HCT116 (cell line): ENCODE measurements around the gene TRPM3. TPM values are rescaled to one million over a fixed set of nuclear protein-coding genes. Genes with fewer than 3 reads are reported as not detected.

Experiments
- ATAC-seq: fragments of 200-7000 bp; cut with Tn5 transposase; 2 replicates; pipeline ENCODE4 v1.9.1; 2020; ENCODE audit warnings: mild to moderate bottlenecking, moderate library complexity
- BruUV-seq: library from RNA; stranded (reverse); fragments of 400-500 nt; replicated peaks from 2 replicates; lab custom pipeline; 2021; lab: Mats Ljungman, UMichigan
- CTCF ChIA-PET: fragments of 300-600 bp; sonication (Branson Sonifier 250); formaldehyde crosslinking; loops from one replicate; lab custom pipeline; 2021; ENCODE audit warnings: antibody characterized with exemption; lab: Charles Lee
- POLR2A ChIA-PET: fragments of 300-600, 350-600 bp; sonication (Branson Sonifier 250); formaldehyde crosslinking; loops from one replicate; lab custom pipeline; 2021; ENCODE audit warnings: antibody characterized with exemption; lab: Charles Lee
- RAD21 ChIA-PET, 2 experiments: fragments of 300-600 bp; sonication (Branson Sonifier 250); formaldehyde crosslinking; loops; one replicate each; lab custom pipeline; 2023; ENCODE audit warnings: low total read pairs in 2 of 2; ENCODE audit not compliant: uncharacterized antibody in 2 of 2, unreplicated experiment in 2 of 2, low non-redundant PET in 1 of 2; lab: Charles Lee
- DNase-seq: peaks from one replicate; pipeline ENCODE4 v3.0.0-alpha.2; 2010; ENCODE audit warnings: low read depth, low spot score
- H2AFZ ChIP-seq: fragments of 200-600 bp; shearing (Covaris generic), sonication (generic); 2 replicates; pipeline ENCODE4 v1.6.1; 2017; ENCODE audit warnings: low read depth, mixed run types, mixed read lengths, antibody characterized with exemption, low read length; ENCODE audit not compliant: poor library complexity, severe bottlenecking
- H3K27ac ChIP-seq: 2 replicates; pipeline ENCODE4 v1.5.1; 2012; ENCODE audit warnings: low read depth, low read length
- H3K27me3 ChIP-seq: fragments of 200-600 bp; sonication (generic); 2 replicates; pipeline ENCODE4 v1.6.1; 2016; ENCODE audit warnings: mixed run types, low read length, mixed read lengths; ENCODE audit not compliant: insufficient read depth
- H3K36me3 ChIP-seq, 2 experiments: fragments of 200-500 bp in 1 of 2; fragments of 200-600 bp in 1 of 2; sonication (Bioruptor generic) in 1 of 2; sonication (generic) in 1 of 2; 2 replicates each; pipeline versions ENCODE4 v1.5.1 to v1.6.1; 2014 to 2016; ENCODE audit warnings: low read length in 2 of 2, inconsistent platforms in 1 of 2, mixed read lengths in 1 of 2, mixed run types in 1 of 2; ENCODE audit not compliant: insufficient read depth in 2 of 2, control insufficient read depth in 1 of 2
- H3K4me1 ChIP-seq, 2 experiments: fragments of 200-600 bp in 1 of 2; sonication (generic) in 1 of 2; 2 replicates each; pipeline versions ENCODE4 v1.5.1 to v1.6.1; 2012 to 2017; ENCODE audit warnings: low read length in 2 of 2, inconsistent platforms in 1 of 2, mild to moderate bottlenecking in 1 of 2, mixed read lengths in 1 of 2, mixed run types in 1 of 2, moderate library complexity in 1 of 2; ENCODE audit not compliant: insufficient read depth in 2 of 2, control insufficient read depth in 1 of 2
- H3K4me2 ChIP-seq: fragments of 200-600 bp; sonication (generic); 2 replicates; pipeline ENCODE4 v1.6.1; 2017; ENCODE audit warnings: mixed run types, low read length, mixed read lengths
- H3K4me3 ChIP-seq, 2 experiments: fragments of 200-600 bp in 1 of 2; sonication (generic) in 1 of 2; replicated peaks in 1 of 2; 2 replicates each; pipeline ENCODE4 v1.5.1; 2011 to 2016; ENCODE audit warnings: low read length in 2 of 2, control low read depth in 1 of 2, low read depth in 1 of 2, mild to moderate bottlenecking in 1 of 2, mixed read lengths in 1 of 2, mixed run types in 1 of 2
- H3K79me2 ChIP-seq: fragments of 200-600 bp; sonication (generic); 2 replicates; pipeline ENCODE4 v1.6.1; 2017; ENCODE audit warnings: mild to moderate bottlenecking, mixed run types, low read length, moderate library complexity, mixed read lengths; ENCODE audit not compliant: insufficient read depth
- H3K9ac ChIP-seq: fragments of 200-600 bp; sonication (generic); 2 replicates; pipeline ENCODE4 v1.6.1; 2016; ENCODE audit warnings: low read length, mixed read lengths
- H3K9me2 ChIP-seq: fragments of 200-600 bp; sonication (generic), shearing (Covaris generic); 2 replicates; pipeline ENCODE4 v1.6.1; 2017; ENCODE audit warnings: mixed run types, mild to moderate bottlenecking, moderate library complexity; ENCODE audit not compliant: insufficient read depth
- H3K9me3 ChIP-seq, 2 experiments: fragments of 200-500 bp in 1 of 2; fragments of 200-600 bp in 1 of 2; sonication (Bioruptor generic) in 1 of 2; sonication (generic) in 1 of 2; 2 replicates each; pipeline ENCODE4 v1.6.1; 2014 to 2017; ENCODE audit warnings: low read length in 2 of 2, mixed read lengths in 2 of 2, inconsistent platforms in 1 of 2, low read depth in 1 of 2, mild to moderate bottlenecking in 1 of 2, mixed run types in 1 of 2, moderate library complexity in 1 of 2; ENCODE audit not compliant: control insufficient read depth in 1 of 2, insufficient read depth in 1 of 2
- H4K20me1 ChIP-seq: fragments of 200-600 bp; sonication (generic), shearing (Covaris generic); 2 replicates; pipeline ENCODE4 v1.6.1; 2017; ENCODE audit warnings: mixed run types, mild to moderate bottlenecking, moderate library complexity; ENCODE audit not compliant: insufficient read depth
- CBX3 ChIP-seq: IDR thresholded peaks from 2 replicates; pipeline ENCODE4 v1.6.1; 2012; ENCODE audit warnings: low read depth
- CEBPB ChIP-seq: IDR thresholded peaks from 2 replicates; pipeline ENCODE4 v1.6.1; 2012; ENCODE audit warnings: low read depth
- EGR1 ChIP-seq: IDR thresholded peaks from 2 replicates; pipeline ENCODE4 v1.6.1; 2012; ENCODE audit warnings: low read depth
- ELF1 ChIP-seq: IDR thresholded peaks from 2 replicates; pipeline ENCODE4 v1.6.1; 2012; ENCODE audit warnings: low read depth, borderline replicate concordance
- EZH2 ChIP-seq: fragments of 200-600 bp; sonication (generic); IDR thresholded peaks from 2 replicates; pipeline ENCODE4 v1.6.1; 2017; ENCODE audit warnings: antibody characterized with exemption, mixed run types
- EZH2phosphoT487 ChIP-seq: fragments of 200-600 bp; IDR thresholded peaks from 2 replicates; pipeline ENCODE4 v1.6.1; 2018; ENCODE audit warnings: antibody characterized with exemption, borderline replicate concordance
- FOSL1 ChIP-seq: IDR thresholded peaks from 2 replicates; pipeline ENCODE4 v1.6.1; 2012; ENCODE audit warnings: low read depth
- RAD21 ChIP-seq: IDR thresholded peaks from 2 replicates; pipeline ENCODE4 v1.6.1; 2012; ENCODE audit warnings: low read depth, mild to moderate bottlenecking
- SIN3A ChIP-seq: IDR thresholded peaks from 2 replicates; pipeline ENCODE4 v1.6.1; 2012; ENCODE audit warnings: low read depth
- SP1 ChIP-seq: IDR thresholded peaks from 2 replicates; pipeline ENCODE4 v1.6.1; 2012; ENCODE audit warnings: low read depth
- SRF ChIP-seq: IDR thresholded peaks from 2 replicates; pipeline ENCODE4 v1.6.1; 2012; ENCODE audit warnings: low read depth
- TCF7L2 ChIP-seq: IDR thresholded peaks from 2 replicates; pipeline ENCODE4 v1.7.0; 2011; ENCODE audit warnings: borderline replicate concordance, inconsistent platforms; ENCODE audit not compliant: insufficient read depth, insufficient read length; ENCODE audit errors: extremely low read depth
- ZFX ChIP-seq: fragments of 450-650 bp; IDR thresholded peaks from 2 replicates; pipeline ENCODE4 v1.6.1; 2017
- ZNF274 ChIP-seq: fragments of 200-500 bp; sonication (Bioruptor generic); IDR thresholded peaks from 2 replicates; pipeline ENCODE4 v1.6.1; 2014; ENCODE audit warnings: mild to moderate bottlenecking, low read depth, low read length, inconsistent platforms
- intact Hi-C: fragments of 100-400 bp; cut with micrococcal nuclease; formaldehyde crosslinking; loops from 2 replicates; pipeline ENCODE4 v1.10.0; 2022
- total RNA-seq: library from RNA; stranded (reverse); gene quantifications from one replicate; pipeline ENCODE4 v1.2.1, GENCODE V29; 2021; ENCODE audit not compliant: unreplicated experiment
- TF ChIP-seq, protein P1 (sequence below): IDR thresholded peaks from 2 replicates; pipeline ENCODE4 v1.6.1; 2012; ENCODE audit warnings: low read depth
- TF ChIP-seq, protein P2 (sequence below): IDR thresholded peaks from 2 replicates; pipeline ENCODE4 v1.6.1; 2012
- TF ChIP-seq, protein P3 (sequence below), 3 experiments: fragments of 200-600 bp in 1 of 3; sonication (generic) in 1 of 3; IDR thresholded peaks in 2 of 3; conservative IDR thresholded peaks in 1 of 3; 2 replicates each; pipeline ENCODE4 v1.5.1; 2012 to 2017; ENCODE audit warnings: low read depth in 2 of 3, low read length in 2 of 3, antibody characterized with exemption in 1 of 3, borderline replicate concordance in 1 of 3, control low read depth in 1 of 3, mild to moderate bottlenecking in 1 of 3, mixed read lengths in 1 of 3, mixed run types in 1 of 3, moderate library complexity in 1 of 3; ENCODE audit not compliant: insufficient read depth in 1 of 3
- TF ChIP-seq, protein P4 (sequence below): IDR thresholded peaks from 2 replicates; pipeline ENCODE4 v1.6.1; 2011; ENCODE audit warnings: mild to moderate bottlenecking, low read length, moderate library complexity; ENCODE audit not compliant: insufficient replicate concordance; ENCODE audit errors: extremely low read depth

Gene TRPM3
- total RNA-seq, 1 experiment from 2014 or later, result not detected

DNA sequence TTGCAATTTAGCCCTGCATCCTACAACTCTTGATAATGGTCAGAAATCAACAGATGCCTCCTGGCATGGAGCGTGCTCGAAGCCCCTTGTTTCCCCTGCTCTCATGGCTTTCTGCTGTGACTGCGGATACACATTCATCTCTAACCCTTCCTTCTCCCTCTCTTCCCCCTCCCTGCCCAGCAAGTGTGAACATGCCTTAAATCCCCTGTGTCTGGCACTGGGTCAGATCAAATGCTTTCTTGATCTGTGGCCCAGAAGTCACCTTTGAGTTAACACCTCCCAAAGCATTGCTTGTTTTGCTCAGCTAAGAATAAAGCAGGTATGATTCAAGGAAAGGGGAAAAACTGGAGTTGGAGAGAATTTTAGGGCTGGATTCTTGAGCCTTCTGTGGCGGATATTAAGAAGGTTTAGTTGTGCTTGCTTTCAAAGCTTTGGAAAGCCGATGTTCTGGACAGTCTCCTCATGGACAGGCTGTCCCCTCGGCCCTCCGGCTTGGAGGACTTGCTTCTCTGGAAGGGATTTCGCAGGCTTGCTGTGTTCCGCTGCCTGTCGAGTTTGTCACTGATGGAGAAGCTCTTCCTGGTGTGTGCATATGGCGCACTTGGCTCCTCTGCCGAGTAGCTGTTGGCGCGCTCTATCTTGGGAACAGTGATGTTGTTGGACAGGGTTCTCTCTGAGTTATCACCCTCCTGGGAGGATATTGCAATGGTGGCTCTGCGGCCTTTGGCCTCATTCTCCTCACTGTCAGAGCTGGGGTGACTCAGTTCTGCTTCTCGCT, 585.7 kb downstream of the TRPM3 start:
- H3K9me2 ChIP-seq, result no peaks in the 10 kb centered on the region
- CTCF ChIA-PET, result no interaction called here
- H3K27me3 ChIP-seq, result no peaks in the 10 kb centered on the region
- no peak for TF ChIP-seq ELF1
- no peak for TF ChIP-seq CEBPB
- TF ChIP-seq TCF7L2, result no peak
- TF ChIP-seq SIN3A, result no peak
- TF ChIP-seq EZH2, result no peak
- TF ChIP-seq, protein P1, sequence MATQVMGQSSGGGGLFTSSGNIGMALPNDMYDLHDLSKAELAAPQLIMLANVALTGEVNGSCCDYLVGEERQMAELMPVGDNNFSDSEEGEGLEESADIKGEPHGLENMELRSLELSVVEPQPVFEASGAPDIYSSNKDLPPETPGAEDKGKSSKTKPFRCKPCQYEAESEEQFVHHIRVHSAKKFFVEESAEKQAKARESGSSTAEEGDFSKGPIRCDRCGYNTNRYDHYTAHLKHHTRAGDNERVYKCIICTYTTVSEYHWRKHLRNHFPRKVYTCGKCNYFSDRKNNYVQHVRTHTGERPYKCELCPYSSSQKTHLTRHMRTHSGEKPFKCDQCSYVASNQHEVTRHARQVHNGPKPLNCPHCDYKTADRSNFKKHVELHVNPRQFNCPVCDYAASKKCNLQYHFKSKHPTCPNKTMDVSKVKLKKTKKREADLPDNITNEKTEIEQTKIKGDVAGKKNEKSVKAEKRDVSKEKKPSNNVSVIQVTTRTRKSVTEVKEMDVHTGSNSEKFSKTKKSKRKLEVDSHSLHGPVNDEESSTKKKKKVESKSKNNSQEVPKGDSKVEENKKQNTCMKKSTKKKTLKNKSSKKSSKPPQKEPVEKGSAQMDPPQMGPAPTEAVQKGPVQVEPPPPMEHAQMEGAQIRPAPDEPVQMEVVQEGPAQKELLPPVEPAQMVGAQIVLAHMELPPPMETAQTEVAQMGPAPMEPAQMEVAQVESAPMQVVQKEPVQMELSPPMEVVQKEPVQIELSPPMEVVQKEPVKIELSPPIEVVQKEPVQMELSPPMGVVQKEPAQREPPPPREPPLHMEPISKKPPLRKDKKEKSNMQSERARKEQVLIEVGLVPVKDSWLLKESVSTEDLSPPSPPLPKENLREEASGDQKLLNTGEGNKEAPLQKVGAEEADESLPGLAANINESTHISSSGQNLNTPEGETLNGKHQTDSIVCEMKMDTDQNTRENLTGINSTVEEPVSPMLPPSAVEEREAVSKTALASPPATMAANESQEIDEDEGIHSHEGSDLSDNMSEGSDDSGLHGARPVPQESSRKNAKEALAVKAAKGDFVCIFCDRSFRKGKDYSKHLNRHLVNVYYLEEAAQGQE, result no peak
- no peak for TF ChIP-seq RAD21
- TF ChIP-seq SP1, result no peak
- TF ChIP-seq, protein P2, sequence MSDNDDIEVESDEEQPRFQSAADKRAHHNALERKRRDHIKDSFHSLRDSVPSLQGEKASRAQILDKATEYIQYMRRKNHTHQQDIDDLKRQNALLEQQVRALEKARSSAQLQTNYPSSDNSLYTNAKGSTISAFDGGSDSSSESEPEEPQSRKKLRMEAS, result no peak
- no peak for TF ChIP-seq ZNF274
- TF ChIP-seq, protein P3, sequence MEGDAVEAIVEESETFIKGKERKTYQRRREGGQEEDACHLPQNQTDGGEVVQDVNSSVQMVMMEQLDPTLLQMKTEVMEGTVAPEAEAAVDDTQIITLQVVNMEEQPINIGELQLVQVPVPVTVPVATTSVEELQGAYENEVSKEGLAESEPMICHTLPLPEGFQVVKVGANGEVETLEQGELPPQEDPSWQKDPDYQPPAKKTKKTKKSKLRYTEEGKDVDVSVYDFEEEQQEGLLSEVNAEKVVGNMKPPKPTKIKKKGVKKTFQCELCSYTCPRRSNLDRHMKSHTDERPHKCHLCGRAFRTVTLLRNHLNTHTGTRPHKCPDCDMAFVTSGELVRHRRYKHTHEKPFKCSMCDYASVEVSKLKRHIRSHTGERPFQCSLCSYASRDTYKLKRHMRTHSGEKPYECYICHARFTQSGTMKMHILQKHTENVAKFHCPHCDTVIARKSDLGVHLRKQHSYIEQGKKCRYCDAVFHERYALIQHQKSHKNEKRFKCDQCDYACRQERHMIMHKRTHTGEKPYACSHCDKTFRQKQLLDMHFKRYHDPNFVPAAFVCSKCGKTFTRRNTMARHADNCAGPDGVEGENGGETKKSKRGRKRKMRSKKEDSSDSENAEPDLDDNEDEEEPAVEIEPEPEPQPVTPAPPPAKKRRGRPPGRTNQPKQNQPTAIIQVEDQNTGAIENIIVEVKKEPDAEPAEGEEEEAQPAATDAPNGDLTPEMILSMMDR (IDR thresholded peaks at IDR 0.05 in 2 of 3, conservative IDR thresholded peaks at IDR 0.05 in 1 of 3; ENCODE audit: borderline replicate concordance in 1 of 3, insufficient read depth in 1 of 3, low read depth in 2 of 3, low read length in 2 of 3), result no peak
- TF ChIP-seq EGR1, result no peak
- no peak for TF ChIP-seq SRF
- TF ChIP-seq ZFX, result no peak
- TF ChIP-seq EZH2phosphoT487, result no peak
- no peak for TF ChIP-seq FOSL1
- TF ChIP-seq, protein P4, sequence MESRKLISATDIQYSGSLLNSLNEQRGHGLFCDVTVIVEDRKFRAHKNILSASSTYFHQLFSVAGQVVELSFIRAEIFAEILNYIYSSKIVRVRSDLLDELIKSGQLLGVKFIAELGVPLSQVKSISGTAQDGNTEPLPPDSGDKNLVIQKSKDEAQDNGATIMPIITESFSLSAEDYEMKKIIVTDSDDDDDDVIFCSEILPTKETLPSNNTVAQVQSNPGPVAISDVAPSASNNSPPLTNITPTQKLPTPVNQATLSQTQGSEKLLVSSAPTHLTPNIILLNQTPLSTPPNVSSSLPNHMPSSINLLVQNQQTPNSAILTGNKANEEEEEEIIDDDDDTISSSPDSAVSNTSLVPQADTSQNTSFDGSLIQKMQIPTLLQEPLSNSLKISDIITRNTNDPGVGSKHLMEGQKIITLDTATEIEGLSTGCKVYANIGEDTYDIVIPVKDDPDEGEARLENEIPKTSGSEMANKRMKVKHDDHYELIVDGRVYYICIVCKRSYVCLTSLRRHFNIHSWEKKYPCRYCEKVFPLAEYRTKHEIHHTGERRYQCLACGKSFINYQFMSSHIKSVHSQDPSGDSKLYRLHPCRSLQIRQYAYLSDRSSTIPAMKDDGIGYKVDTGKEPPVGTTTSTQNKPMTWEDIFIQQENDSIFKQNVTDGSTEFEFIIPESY, result no peak
- no peak for TF ChIP-seq CBX3
- TF ChIP-seq, all 23 proteins: peak for 0
- Histone ChIP-seq H3K36me3 (no peaks in the 10 kb centered on the region), H3K4me1 (no peaks in the 10 kb centered on the region), H3K79me2 (no peaks in the 10 kb centered on the region), H2AFZ (no peak overlapping the region), H3K9me3 (no peaks in the 10 kb centered on the region), H3K4me3 (no peak overlapping the region), H3K4me2 (no peak overlapping the region), H3K27ac (no peak overlapping the region), H3K9ac (no peak overlapping the region), H4K20me1 (no peaks in the 10 kb centered on the region)
- DNase-seq, result no peak
- ChIA-PET RAD21 (no interaction called here), POLR2A (no interaction called here)
- ATAC-seq, result no peak
- intact Hi-C loops, result loop anchor here (10.0 kb wide), 1 partner anchor 61 kb away; no protein-coding TSS in a partner anchor
- BruUV-seq, result no TSS peak
